Gastroesophageal sphincter (tissue), 4 donors: ENCODE results near the gene KDM6B. TPM values are rescaled to one million over a fixed set of nuclear protein-coding genes. Genes with fewer than 3 reads are reported as not detected.

ENCODE experiments used
- ATAC-seq: fragments of 150-250 bp; one replicate; pipeline ENCODE4 v1.9.1; 2016; ENCODE audit warnings: mild to moderate bottlenecking, moderate library complexity
- H3K27ac ChIP-seq, 4 donors: fragments of 200-600 bp; sonication (generic) in 3 of 4; 1 replicate in 3 of 4; 2 replicates in 1 of 4; pipeline ENCODE4 v1.5.1; 2016 to 2019
- H3K27me3 ChIP-seq: fragments of 200-600 bp; sonication (generic); one replicate; pipeline ENCODE4 v1.5.1; 2019
- H3K36me3 ChIP-seq, 2 donors: fragments of 200-600 bp; sonication (generic); one replicate each; pipeline ENCODE4 v1.5.1; 2019; ENCODE audit warnings: control low read depth in 1 of 2
- H3K4me1 ChIP-seq, 3 donors: fragments of 200-600 bp; sonication (generic); 1 replicate in 2 of 3; 2 replicates in 1 of 3; pipeline ENCODE4 v1.5.1; 2016 to 2019; ENCODE audit warnings: control low read depth in 2 of 3
- H3K4me3 ChIP-seq, 2 donors: fragments of 200-600 bp; sonication (generic); one replicate each; pipeline ENCODE4 v1.5.1; 2019; ENCODE audit warnings: mild to moderate bottlenecking in 1 of 2, moderate library complexity in 1 of 2
- H3K9me3 ChIP-seq, 3 donors: fragments of 200-600 bp; sonication (generic); one replicate each; pipeline ENCODE4 v1.5.1; 2017 to 2019; ENCODE audit warnings: control low read depth in 2 of 3
- CTCF ChIP-seq, 4 experiments: fragments of 200-600 bp in 2 of 4; fragments of 450-650 bp in 2 of 4; sonication (generic) in 1 of 4; IDR thresholded peaks; one replicate each; pipeline ENCODE4 v1.5.1; 2017 to 2019; ENCODE audit warnings: antibody characterized with exemption in 4 of 4, mild to moderate bottlenecking in 2 of 4, moderate library complexity in 2 of 4
- EP300 ChIP-seq: sonication (generic); formaldehyde crosslinking; IDR thresholded peaks from one replicate; pipeline ENCODE4 v1.6.1; 2017; ENCODE audit warnings: antibody characterized with exemption, mild to moderate bottlenecking
- POLR2A ChIP-seq, 2 donors: fragments of 450-650 bp; IDR thresholded peaks; one replicate each; pipeline ENCODE4 v1.6.1; 2017; ENCODE audit warnings: antibody characterized with exemption in 2 of 2, mild to moderate bottlenecking in 2 of 2, moderate library complexity in 1 of 2
- POLR2AphosphoS5 ChIP-seq: sonication (generic); formaldehyde crosslinking; IDR thresholded peaks from one replicate; pipeline ENCODE4 v1.6.1; 2017; ENCODE audit warnings: antibody characterized with exemption
- WGBS, 2 donors: methylation state at CpG; one replicate each; pipeline ENCODE4 v1.1.5; 2018; ENCODE audit warnings: low coverage in 1 of 2; 5-methylcytosine and 5-hydroxymethylcytosine counted together
- total RNA-seq, 4 donors: library from RNA; depleted of rRNA; stranded (reverse); fragments of >200 nt; gene quantifications; one replicate each; pipeline ENCODE4 v1.1.0, GENCODE V29; 2016

The KDM6B gene
- total RNA-seq, 4 donors from 2014 or later, result 5.7 to 16.2 (median 15.6) TPM

GRCh38 chr17:7822126-7822525 lies 11.9 kb upstream of the KDM6B start:
- ATAC-seq, result no peak
- Histone ChIP-seq H3K27me3 (no peaks in the 10 kb centered on the region), H3K9me3 (no peaks in the 10 kb centered on the region), H3K4me3 (no peak overlapping the region), H3K4me1 (peaks cover 0 to 12% (median 0%) of the 10 kb centered on the region in 3 donors), H3K36me3 (no peaks in the 10 kb centered on the region), H3K27ac (no peak overlapping the region)
- no peak for TF ChIP-seq CTCF (IDR thresholded peaks at IDR 0.05)
- TF ChIP-seq POLR2A (IDR thresholded peaks at IDR 0.05), result no peak
- TF ChIP-seq EP300, result no peak
- TF ChIP-seq POLR2AphosphoS5, result no peak
- 60% methylated on average over 6 to 10 of the region's 14 CpGs for WGBS, 2 donors

GRCh38 chr17:7823581-7824001 lies 10.4 kb upstream of the KDM6B start:
- no peaks in the 10 kb centered on the region for H3K27me3 ChIP-seq
- H3K27ac ChIP-seq, result no peak overlapping the region
- no peak for ATAC-seq
- no peak overlapping the region for H3K4me3 ChIP-seq
- WGBS, 2 donors, result 76 to 83% methylated on average over 15 to 20 of the region's 20 CpGs
- H3K4me1 ChIP-seq, result peaks cover 0 to 12% (median 0%) of the 10 kb centered on the region in 3 donors
- TF ChIP-seq POLR2AphosphoS5, result no peak
- no peaks in the 10 kb centered on the region for H3K36me3 ChIP-seq
- no peaks in the 10 kb centered on the region for H3K9me3 ChIP-seq

GRCh38 chr17:7824021-7824924 lies 9.7 kb upstream of the KDM6B start:
- WGBS, 2 donors, result 75 to 76% methylated on average over 2 to 5 of the region's 9 CpGs

GRCh38 chr17:7825206-7825990 lies 8.6 kb upstream of the KDM6B start:
- ATAC-seq, result peak; percentile 46
- H3K27ac ChIP-seq, result no peak overlapping the region
- peak; percentile 61 for TF ChIP-seq POLR2AphosphoS5
- no peak for TF ChIP-seq CTCF (IDR thresholded peaks at IDR 0.05)
- no peak for TF ChIP-seq EP300
- no peak for TF ChIP-seq POLR2A (IDR thresholded peaks at IDR 0.05)
- H3K36me3 ChIP-seq, result no peaks in the 10 kb centered on the region
- peaks cover 0 to 12% (median 0%) of the 10 kb centered on the region in 3 donors for H3K4me1 ChIP-seq
- no peak overlapping the region for H3K4me3 ChIP-seq
- WGBS, 2 donors, result 21 to 30% methylated on average over 8 to 12 of the region's 12 CpGs
- no peaks in the 10 kb centered on the region for H3K27me3 ChIP-seq
- H3K9me3 ChIP-seq, result no peaks in the 10 kb centered on the region

More at GRCh38 chr17:7824021-7824924, 9.7 kb upstream of the KDM6B start:
- Histone ChIP-seq H3K27me3 (no peaks in the 10 kb centered on the region), H3K4me1 (peaks cover 0 to 12% (median 0%) of the 10 kb centered on the region in 3 donors), H3K9me3 (no peaks in the 10 kb centered on the region), H3K36me3 (no peaks in the 10 kb centered on the region), H3K27ac (no peak overlapping the region), H3K4me3 (no peak overlapping the region)
- TF ChIP-seq EP300 (no peak), CTCF (IDR thresholded peaks at IDR 0.05) (no peak), POLR2A (IDR thresholded peaks at IDR 0.05) (no peak), POLR2AphosphoS5 (no peak)
- ATAC-seq, result no peak

- no peak overlapping the region for H3K27ac ChIP-seq
- H3K27me3 ChIP-seq, result no peaks in the 10 kb centered on the region
- 60 to 77% methylated on average over 1 to 7 of the region's 8 CpGs for WGBS, 2 donors
- no peaks in the 10 kb centered on the region for H3K9me3 ChIP-seq
- ATAC-seq, result no peak
- H3K4me1 ChIP-seq, result peaks cover 0 to 15% (median 5%) of the 10 kb centered on the region in 3 donors
- H3K4me3 ChIP-seq, result no peak overlapping the region
- H3K36me3 ChIP-seq, result no peaks in the 10 kb centered on the region
- no peak for TF ChIP-seq EP300
- TF ChIP-seq CTCF (IDR thresholded peaks at IDR 0.05), result no peak
- TF ChIP-seq POLR2AphosphoS5, result no peak
- no peak for TF ChIP-seq POLR2A (IDR thresholded peaks at IDR 0.05)
Observed at GRCh38 chr17:7830616-7831015, 3.4 kb upstream of the KDM6B start.
